Measurements from ENCODE around the gene SLC6A11.

SLC6A11 gene

GRCh38 chr3:10816019-10816862 is at the start of gene SLC6A11:
SLC6A11 (plus strand) TSS chr3:10816228; CDS start chr3:10816266, 38 bp downstream.
- DNase-seq, result no peak

- no peak for DNase-seq
Observed at GRCh38 chr3:10768708-10769394, 47.2 kb upstream of the SLC6A11 start.

- DNase-seq, result no peak
Observed at GRCh38 chr3:10770547-10770946, 45.5 kb upstream of the SLC6A11 start.

GRCh38 chr3:10770981-10771380 is 45.0 kb upstream of the SLC6A11 start:
- DNase-seq, result no peak

DNA sequence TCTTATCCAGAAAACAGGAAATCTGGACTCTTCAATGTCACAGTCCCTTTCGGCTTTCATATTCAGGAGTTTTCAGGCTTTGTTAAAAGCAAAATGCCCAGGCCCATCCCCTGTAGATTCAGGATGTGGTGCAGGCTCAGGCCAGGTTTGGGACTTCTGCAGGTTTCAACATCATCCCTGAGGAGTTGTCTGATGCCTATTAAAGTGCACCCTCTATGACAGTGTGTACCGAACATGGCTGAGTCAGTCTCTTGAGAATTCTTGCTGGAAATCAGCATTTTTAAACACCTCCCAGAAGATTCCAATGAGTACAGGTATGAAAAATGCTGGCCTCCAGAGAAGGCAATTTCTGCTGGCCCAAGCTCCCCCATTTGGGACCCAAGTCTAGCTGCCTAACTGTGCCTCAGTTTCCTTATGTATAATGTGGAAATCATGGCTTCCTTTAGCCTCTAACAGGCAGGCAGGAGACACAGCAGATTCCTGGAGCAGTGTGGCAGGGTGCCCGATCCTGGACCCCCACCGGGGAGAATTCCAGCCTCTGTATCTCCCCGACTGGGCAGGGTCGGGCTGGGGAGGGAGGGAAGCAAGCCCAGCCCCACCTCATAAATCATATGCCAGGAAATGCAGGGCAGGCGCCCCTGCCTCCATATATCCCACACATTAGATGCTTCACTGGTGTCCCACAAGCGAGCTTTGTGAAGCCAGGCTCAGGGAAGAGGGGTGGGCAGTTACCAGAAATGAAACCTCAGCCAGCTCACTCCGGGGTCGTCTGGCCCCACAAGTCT is 44.4 kb upstream of the SLC6A11 start:
- no peak for DNase-seq

DNA sequence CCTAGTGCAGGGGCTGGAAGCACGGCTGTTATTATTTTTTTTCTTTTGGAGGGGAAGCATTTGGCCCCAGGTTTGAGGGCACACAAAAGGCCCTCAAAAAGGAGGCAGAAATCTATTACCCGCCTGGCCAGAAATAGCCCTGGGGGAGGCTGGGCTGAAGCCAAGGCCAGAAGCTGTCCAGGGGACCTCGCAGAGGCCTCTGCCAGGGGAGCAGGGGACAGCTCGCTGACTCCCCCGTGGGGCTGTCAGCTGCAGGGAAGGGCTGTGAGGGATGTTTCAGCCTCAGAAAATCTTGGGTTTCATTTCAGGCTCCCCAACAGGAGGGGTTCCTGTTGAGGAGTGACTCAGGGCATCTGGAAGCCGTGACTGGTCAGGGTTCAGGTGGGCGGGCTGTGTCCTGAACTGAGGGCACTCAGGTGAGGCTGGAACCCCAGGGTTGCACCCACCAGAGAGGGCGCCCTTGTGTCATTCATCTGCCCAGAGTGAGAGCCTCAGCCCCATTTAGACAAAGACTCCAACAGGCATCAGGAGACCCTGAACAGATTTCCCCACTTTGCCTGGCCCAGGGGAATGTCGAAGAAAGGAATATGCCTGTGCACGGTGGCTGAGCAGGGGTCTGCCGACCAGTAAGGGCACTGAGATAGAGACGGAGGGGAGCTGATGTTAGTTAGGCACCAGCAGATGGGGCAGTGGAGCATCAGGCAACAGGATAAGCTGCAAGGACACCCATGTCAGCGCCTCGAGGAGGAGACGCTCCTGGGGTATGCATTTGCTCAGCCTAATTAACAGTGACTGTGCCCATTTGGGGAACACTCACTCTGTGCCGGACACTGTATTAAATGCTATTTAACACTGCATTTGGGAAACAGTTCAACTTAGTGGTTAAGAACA is 43.5 kb upstream of the SLC6A11 start:
- DNase-seq, result no peak

GRCh38 chr3:10774129-10774670 is 41.8 kb upstream of the SLC6A11 start:
- DNase-seq, result no peak

DNA sequence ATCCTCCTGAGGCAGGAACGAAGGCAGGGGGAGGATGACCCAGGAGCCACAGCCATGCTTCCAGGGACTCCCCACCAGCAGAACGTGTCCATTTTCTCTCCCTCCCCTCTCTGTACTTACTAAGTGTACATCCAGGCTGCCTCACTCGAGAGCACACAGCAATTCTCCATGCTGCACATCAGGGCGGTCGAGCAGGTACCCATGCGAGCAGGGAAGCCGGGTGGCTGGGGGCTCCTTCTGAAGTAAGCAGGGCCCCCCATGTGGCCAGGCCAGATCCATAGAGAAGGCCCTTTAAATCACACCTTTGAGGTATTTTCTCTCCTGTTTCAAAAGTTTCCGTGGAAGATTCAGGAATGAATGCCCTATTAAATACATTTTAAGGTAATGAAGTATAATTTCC is 41.2 kb upstream of the SLC6A11 start:
- DNase-seq, result no peak

GRCh38 chr3:10775259-10775658 is 40.8 kb upstream of the SLC6A11 start:
- DNase-seq, result no peak

GRCh38 chr3:10775828-10776227 is 40.2 kb upstream of the SLC6A11 start:
- DNase-seq, result no peak

DNA sequence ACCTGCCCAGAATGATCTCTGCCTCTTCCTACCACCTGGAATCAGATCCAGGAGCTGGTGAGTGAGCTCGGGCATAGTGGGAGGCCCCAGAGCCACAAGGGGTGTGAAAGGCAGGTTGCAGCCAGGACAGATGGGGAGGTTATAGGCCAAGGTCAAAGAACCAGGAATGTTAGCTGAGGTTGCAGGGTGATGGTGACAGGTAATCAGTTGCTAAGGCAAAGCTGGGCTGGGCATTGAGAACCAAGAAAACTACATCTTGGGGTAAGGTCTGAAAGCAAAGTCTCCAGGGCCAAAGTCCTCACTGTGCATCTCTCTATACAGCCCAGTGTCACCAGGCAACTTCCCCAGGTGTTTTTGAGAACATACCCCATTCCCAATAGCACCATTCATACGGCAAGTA is 38.4 kb upstream of the SLC6A11 start:
- DNase-seq, result no peak

DNA sequence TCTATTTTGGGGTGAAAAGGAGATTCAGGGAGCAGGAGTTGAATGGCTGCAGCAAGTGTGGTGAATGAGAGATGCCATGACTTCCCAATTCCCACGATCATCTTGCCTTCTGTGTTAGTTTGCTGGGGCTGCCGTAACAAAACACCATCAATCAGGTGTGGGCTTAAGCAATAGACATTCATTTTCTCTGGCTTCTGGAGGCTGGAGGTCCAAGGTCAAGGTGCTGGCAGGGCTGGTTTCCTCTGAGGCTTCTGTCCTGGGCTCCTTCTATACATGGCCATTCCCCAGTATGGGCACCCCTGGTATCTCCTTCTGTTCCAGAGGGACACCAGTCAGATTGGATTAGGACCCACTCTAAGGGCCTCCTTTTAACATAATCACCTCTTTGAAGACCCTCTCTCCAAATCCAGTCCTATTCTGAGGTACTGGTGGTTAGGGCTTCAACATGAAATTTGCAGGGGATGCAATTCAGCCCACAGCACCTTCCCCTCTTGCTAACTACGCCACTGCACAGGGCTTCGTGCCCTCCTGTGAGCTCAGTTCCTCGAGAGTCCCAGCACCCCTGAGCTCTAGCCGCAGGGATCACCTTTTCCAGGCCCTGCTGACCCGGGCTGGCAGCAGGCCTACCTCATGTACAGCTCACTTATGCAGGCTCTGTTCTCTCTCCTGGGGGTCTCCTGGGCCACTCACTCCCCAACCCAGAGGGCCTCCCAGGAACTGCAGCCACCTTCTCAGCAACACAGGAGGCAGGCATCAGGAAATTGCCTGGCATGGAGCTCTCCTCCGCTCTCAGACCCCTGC is 37.3 kb upstream of the SLC6A11 start:
- DNase-seq, result no peak

- DNase-seq, result no peak
Observed at GRCh38 chr3:10779293-10779805, 36.7 kb upstream of the SLC6A11 start.

GRCh38 chr3:10780243-10780642 is 35.8 kb upstream of the SLC6A11 start:
- no peak for DNase-seq

DNA sequence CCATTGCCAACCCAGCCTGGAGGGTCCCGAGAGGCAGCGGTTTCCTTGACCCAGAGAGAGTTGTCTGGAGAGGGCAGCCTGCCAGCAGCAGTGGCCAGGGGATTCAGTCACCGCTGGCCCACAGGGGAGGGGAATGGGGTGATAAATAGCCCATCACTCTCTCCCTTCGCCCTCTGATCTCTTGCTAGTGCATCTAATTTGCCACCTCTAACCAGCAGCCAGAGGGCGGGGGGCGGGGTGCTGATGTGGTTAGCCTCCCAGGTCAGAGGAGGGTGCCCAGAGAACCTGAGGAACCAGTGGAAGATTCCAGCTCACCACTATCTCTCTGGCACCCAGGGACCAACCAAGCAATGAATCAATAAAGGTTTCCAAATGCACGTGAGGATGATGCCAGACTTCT is 35.1 kb upstream of the SLC6A11 start:
- no peak for DNase-seq

- no peak for DNase-seq
Observed at GRCh38 chr3:10781981-10782380, 34.0 kb upstream of the SLC6A11 start.

DNA sequence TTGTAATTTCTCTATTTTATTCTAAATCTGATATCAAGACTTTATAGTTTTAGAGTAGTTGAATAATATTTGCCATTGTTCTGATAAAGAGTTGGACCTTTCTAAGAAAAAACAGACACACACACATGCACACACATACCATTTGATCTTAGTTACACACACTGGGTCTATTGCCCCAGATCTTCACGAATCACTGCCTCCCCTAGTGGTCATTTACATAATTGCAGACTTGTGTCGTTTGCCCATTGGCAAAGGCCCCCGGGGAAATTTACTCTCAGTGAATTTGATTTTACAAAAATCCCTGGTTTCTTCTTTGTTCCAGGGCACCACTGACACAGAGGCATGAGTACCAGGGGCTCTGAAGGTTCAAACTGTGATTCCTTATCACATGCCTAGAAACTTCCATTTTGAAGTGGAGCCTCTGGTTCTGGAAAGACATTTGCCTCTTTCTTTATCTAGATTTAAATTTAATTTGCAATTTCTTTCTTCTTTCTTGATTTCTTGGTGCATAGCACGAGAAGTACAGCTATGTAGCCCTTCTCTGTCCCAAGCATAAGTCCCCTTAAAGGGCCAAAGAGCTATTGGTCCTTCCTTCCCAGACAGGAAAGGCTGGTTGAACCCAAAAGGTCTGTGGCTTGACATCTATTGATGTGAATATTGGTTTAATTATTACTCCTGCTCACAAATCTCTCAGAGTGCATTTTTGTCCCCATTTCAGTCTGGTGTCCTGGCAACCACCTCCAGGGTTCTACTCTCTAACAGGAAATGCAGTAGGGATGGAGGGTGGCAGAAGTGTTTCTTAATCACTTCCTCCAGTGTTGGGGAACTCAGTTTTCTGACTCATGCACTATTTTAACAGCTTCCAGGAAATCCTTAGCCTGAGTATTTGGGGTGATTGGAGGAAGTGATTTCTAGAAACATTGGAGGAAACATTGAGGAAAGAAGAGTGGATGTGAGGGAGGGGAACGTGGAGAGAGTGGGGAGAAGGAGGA is 32.4 kb upstream of the SLC6A11 start:
- peak; percentile 35 for DNase-seq

- no peak for DNase-seq
Observed at GRCh38 chr3:10786640-10787039, 29.4 kb upstream of the SLC6A11 start.

GRCh38 chr3:10788451-10788850 is 27.6 kb upstream of the SLC6A11 start:
- no peak for DNase-seq

- no peak for DNase-seq
Observed at GRCh38 chr3:10790713-10791112, 25.3 kb upstream of the SLC6A11 start.
